Type B pancreatic cell (in vitro differentiated cells): ENCODE measurements around the gene VCL. TPM values are rescaled to one million over a fixed set of nuclear protein-coding genes. Genes with fewer than 3 reads are reported as not detected.

Experiments used
- DNase-seq: peaks from one replicate; pipeline ENCODE4 v3.0.0; 2021; ENCODE audit warnings: mixed read lengths; ENCODE audit not compliant: unreplicated experiment; ENCODE audit errors: extremely low spot score
- H3K27ac Mint-ChIP-seq: 2 replicates; pipeline ENCODE4 v1.8.0; 2021; ENCODE audit warnings: mild to moderate bottlenecking, mixed read lengths
- H3K27me3 Mint-ChIP-seq: 2 replicates; pipeline ENCODE4 v1.8.0; 2021; ENCODE audit warnings: mixed read lengths
- H3K36me3 Mint-ChIP-seq: 2 replicates; pipeline ENCODE4 v1.8.0; 2021; ENCODE audit warnings: mixed read lengths
- H3K4me1 Mint-ChIP-seq: one replicate; pipeline ENCODE4 v1.8.0; 2021; ENCODE audit warnings: mixed read lengths; ENCODE audit not compliant: unreplicated experiment
- H3K4me3 Mint-ChIP-seq: 2 replicates; pipeline ENCODE4 v1.8.0; 2021; ENCODE audit warnings: mild to moderate bottlenecking, mixed read lengths
- H3K9me3 Mint-ChIP-seq: 2 replicates; pipeline ENCODE4 v1.8.0; 2021; ENCODE audit warnings: mixed read lengths
- CTCF ChIP-seq: fragments of 200-600 bp; sonication (generic); conservative IDR thresholded peaks from 2 replicates; pipeline ENCODE4 v1.5.0; 2021; ENCODE audit warnings: antibody characterized with exemption, mild to moderate bottlenecking
- total RNA-seq: library from RNA; stranded (reverse); gene quantifications from 2 replicates; pipeline ENCODE4 v1.2.1, GENCODE V29; 2021; ENCODE audit warnings: low replicate concordance

Gene VCL
- total RNA-seq, 1 donor from 2014 or later = 125 TPM

GRCh38 chr10:74104480-74104879, 106.6 kb downstream of the VCL start:
- peaks cover 38% of the 10 kb centered on the region for H3K36me3 Mint-ChIP-seq
- H3K4me3 Mint-ChIP-seq = no peak overlapping the region
- no peaks in the 10 kb centered on the region for H3K27me3 Mint-ChIP-seq
- no peak overlapping the region for H3K27ac Mint-ChIP-seq
- no peak for DNase-seq
- TF ChIP-seq CTCF = no peak
- H3K4me1 Mint-ChIP-seq = peaks cover 9% of the 10 kb centered on the region
- no peaks in the 10 kb centered on the region for H3K9me3 Mint-ChIP-seq

GRCh38 chr10:74104996-74105395, 107.1 kb downstream of the VCL start:
- Mint-ChIP-seq H3K27me3 (no peaks in the 10 kb centered on the region), H3K4me1 (peaks cover 12% of the 10 kb centered on the region), H3K36me3 (peaks cover 41% of the 10 kb centered on the region), H3K4me3 (no peak overlapping the region), H3K9me3 (no peaks in the 10 kb centered on the region), H3K27ac (no peak overlapping the region)
- no peak for DNase-seq
- TF ChIP-seq CTCF = no peak

GRCh38 chr10:74107391-74107790, 109.5 kb downstream of the VCL start:
- Mint-ChIP-seq H3K36me3 (peaks cover 61% of the 10 kb centered on the region), H3K9me3 (no peaks in the 10 kb centered on the region), H3K27me3 (no peaks in the 10 kb centered on the region), H3K27ac (peak overlapping the region; percentile 20), H3K4me1 (peaks cover 12% of the 10 kb centered on the region), H3K4me3 (peak overlapping the region; percentile 33)
- TF ChIP-seq CTCF = no peak
- no peak for DNase-seq

- Mint-ChIP-seq H3K4me3 (no peak overlapping the region), H3K4me1 (peaks cover 12% of the 10 kb centered on the region), H3K27me3 (no peaks in the 10 kb centered on the region), H3K9me3 (no peaks in the 10 kb centered on the region), H3K27ac (no peak overlapping the region), H3K36me3 (peaks cover 60% of the 10 kb centered on the region)
- no peak for TF ChIP-seq CTCF
- no peak for DNase-seq
Observed at GRCh38 chr10:74109452-74109851, 111.5 kb downstream of the VCL start.

GRCh38 chr10:74110120-74110519, 112.2 kb downstream of the VCL start:
- DNase-seq = no peak
- Mint-ChIP-seq H3K27me3 (no peaks in the 10 kb centered on the region), H3K4me1 (peaks cover 12% of the 10 kb centered on the region), H3K27ac (no peak overlapping the region), H3K9me3 (no peaks in the 10 kb centered on the region), H3K36me3 (peaks cover 57% of the 10 kb centered on the region), H3K4me3 (no peak overlapping the region)
- no peak for TF ChIP-seq CTCF

GRCh38 chr10:74111799-74112198, 113.9 kb downstream of the VCL start:
- TF ChIP-seq CTCF = no peak
- H3K9me3 Mint-ChIP-seq = no peaks in the 10 kb centered on the region
- H3K4me1 Mint-ChIP-seq = peaks cover 12% of the 10 kb centered on the region
- DNase-seq = no peak
- H3K27ac Mint-ChIP-seq = no peak overlapping the region
- no peaks in the 10 kb centered on the region for H3K27me3 Mint-ChIP-seq
- H3K4me3 Mint-ChIP-seq = no peak overlapping the region
- peaks cover 54% of the 10 kb centered on the region for H3K36me3 Mint-ChIP-seq
